IMR-90 (cell line): ENCODE measurements around the gene FRMPD4. TPM values are rescaled to one million over a fixed set of nuclear protein-coding genes. Genes with fewer than 3 reads are reported as not detected.

Experiments used
- ATAC-seq: fragments of 200-7000 bp; cut with Tn5 transposase; 2 replicates; pipeline ENCODE4 v1.9.1; 2020; ENCODE audit warnings: low read depth, mild to moderate bottlenecking, moderate library complexity
- BruUV-seq: library from RNA; stranded (reverse); fragments of 400-500 nt; replicated peaks from 2 replicates; lab custom pipeline; 2021; lab: Mats Ljungman, UMichigan
- CTCF ChIA-PET: fragments of 300-600 bp; formaldehyde crosslinking; extraction: SDS; loops from one replicate; lab custom pipeline; 2021; ENCODE audit warnings: antibody characterized with exemption; lab: Yijun Ruan, JAX
- POLR2A ChIA-PET: fragments of 300-600 bp; sonication (Branson Sonifier 250); formaldehyde crosslinking; loops from one replicate; lab custom pipeline; 2022; ENCODE audit warnings: antibody characterized with exemption; ENCODE audit not compliant: unreplicated experiment; lab: Charles Lee
- DNase-seq: peaks from one replicate; pipeline ENCODE4 v3.0.0; 2013
- H2AFZ ChIP-seq: replicated peaks from 2 replicates; pipeline ENCODE3; 2013; ENCODE audit warnings: low read length, mild to moderate bottlenecking; ENCODE audit not compliant: poor library complexity
- H2AK5ac ChIP-seq: 2 replicates; pipeline ENCODE4 v1.6.1; 2013; ENCODE audit warnings: low read depth, low read length, inconsistent platforms
- H2AK9ac ChIP-seq: replicated peaks from 2 replicates; pipeline ENCODE3; 2013; ENCODE audit warnings: mild to moderate bottlenecking, low read depth, low read length, moderate library complexity; ENCODE audit not compliant: poor library complexity
- H2BK120ac ChIP-seq: 2 replicates; pipeline ENCODE4 v1.6.1; 2013; ENCODE audit warnings: low read depth, low read length, inconsistent platforms
- H2BK15ac ChIP-seq: 3 replicates; pipeline ENCODE4 v1.6.1; 2013; ENCODE audit warnings: low read depth, low read length, inconsistent platforms
- H2BK20ac ChIP-seq: 2 replicates; pipeline ENCODE4 v1.6.1; 2013; ENCODE audit warnings: low read depth, mild to moderate bottlenecking, inconsistent platforms, low read length, moderate library complexity
- H2BK5ac ChIP-seq: 2 replicates; pipeline ENCODE4 v1.6.1; 2013; ENCODE audit warnings: mild to moderate bottlenecking, low read depth, low read length, inconsistent platforms; ENCODE audit not compliant: poor library complexity, severe bottlenecking
- H3K14ac ChIP-seq: replicated peaks from 2 replicates; pipeline ENCODE4 v1.6.1; 2013; ENCODE audit warnings: low read depth, low read length, inconsistent platforms
- H3K18ac ChIP-seq: 2 replicates; pipeline ENCODE4 v1.6.1; 2013; ENCODE audit warnings: low read depth, low read length, control low read depth
- H3K23ac ChIP-seq: 2 replicates; pipeline ENCODE4 v1.6.1; 2013; ENCODE audit warnings: low read depth, low read length, inconsistent platforms
- H3K27ac ChIP-seq: 2 replicates; pipeline ENCODE4 v1.5.1; 2013; ENCODE audit warnings: mild to moderate bottlenecking, control low read depth, low read length; ENCODE audit not compliant: insufficient read depth
- H3K27me3 ChIP-seq: 2 replicates; pipeline ENCODE4 v1.6.1; 2013; ENCODE audit warnings: low read length; ENCODE audit not compliant: control insufficient read depth, insufficient read depth
- H3K36me3 ChIP-seq: 2 replicates; pipeline ENCODE4 v1.6.1; 2013; ENCODE audit warnings: low read length, mixed read lengths; ENCODE audit not compliant: control insufficient read depth, insufficient read depth
- H3K4ac ChIP-seq: 2 replicates; pipeline ENCODE4 v1.6.1; 2013; ENCODE audit warnings: low read depth, low read length, inconsistent platforms
- H3K4me1 ChIP-seq: 2 replicates; pipeline ENCODE4 v1.6.1; 2013; ENCODE audit warnings: low read length, mixed read lengths; ENCODE audit not compliant: control insufficient read depth, insufficient read depth
- H3K4me2 ChIP-seq: 2 replicates; pipeline ENCODE4 v1.6.1; 2013; ENCODE audit warnings: low read depth, mild to moderate bottlenecking, control low read depth, low read length, moderate library complexity
- H3K4me3 ChIP-seq: 2 replicates; pipeline ENCODE4 v1.5.1; 2013; ENCODE audit warnings: low read depth, mild to moderate bottlenecking, control low read depth, low read length, moderate library complexity; ENCODE audit not compliant: insufficient read depth
- H3K56ac ChIP-seq: 2 replicates; pipeline ENCODE4 v1.6.1; 2013; ENCODE audit warnings: low read length, inconsistent platforms; ENCODE audit not compliant: insufficient read depth; ENCODE audit errors: extremely low read depth
- H3K79me1 ChIP-seq, 2 experiments: 2 replicates each; pipeline ENCODE4 v1.6.1; 2013; ENCODE audit warnings: low read length in 2 of 2, inconsistent platforms in 1 of 2, low read depth in 1 of 2
- H3K9ac ChIP-seq: 2 replicates; pipeline ENCODE4 v1.6.1; 2013; ENCODE audit warnings: low read depth, low read length, control low read depth
- H3K9me1 ChIP-seq: 2 replicates; pipeline ENCODE4 v1.6.1; 2013; ENCODE audit warnings: low read length, inconsistent platforms; ENCODE audit not compliant: insufficient read depth
- H3K9me3 ChIP-seq: 2 replicates; pipeline ENCODE4 v1.6.1; 2013; ENCODE audit warnings: low read length; ENCODE audit not compliant: control insufficient read depth, insufficient read depth
- H4K20me1 ChIP-seq: 2 replicates; pipeline ENCODE4 v1.6.1; 2013; ENCODE audit warnings: low read length, inconsistent platforms; ENCODE audit not compliant: insufficient read depth
- H4K5ac ChIP-seq: 2 replicates; pipeline ENCODE4 v1.6.1; 2013; ENCODE audit warnings: mild to moderate bottlenecking, low read depth, low read length, control low read depth
- H4K8ac ChIP-seq, 2 experiments: 2 replicates each; pipeline ENCODE4 v1.6.1; 2013; ENCODE audit warnings: low read depth in 2 of 2, low read length in 2 of 2, control low read depth in 1 of 2, inconsistent platforms in 1 of 2
- H4K91ac ChIP-seq: 2 replicates; pipeline ENCODE4 v1.6.1; 2013; ENCODE audit warnings: low read depth, low read length, inconsistent platforms; ENCODE audit not compliant: insufficient read depth
- CEBPB ChIP-seq: IDR thresholded peaks from 2 replicates; pipeline ENCODE4 v1.6.1; 2012; ENCODE audit warnings: low read depth, low read length, improper control_type of control experiment
- FOS ChIP-seq: fragments of 150-350 bp; IDR thresholded peaks from 2 replicates; pipeline ENCODE4 v1.6.1; 2016; ENCODE audit warnings: low read depth, low read length
- MAFK ChIP-seq: IDR thresholded peaks from 2 replicates; pipeline ENCODE4 v1.6.1; 2012; ENCODE audit warnings: low read depth, low read length, improper control_type of control experiment
- MAZ ChIP-seq: IDR thresholded peaks from 2 replicates; pipeline ENCODE4 v1.6.1; 2012; ENCODE audit warnings: low read depth, mild to moderate bottlenecking, low read length, improper control_type of control experiment, moderate library complexity, borderline replicate concordance
- MXI1 ChIP-seq: IDR thresholded peaks from 2 replicates; pipeline ENCODE4 v1.6.1; 2012; ENCODE audit warnings: low read depth, mild to moderate bottlenecking, low read length, moderate library complexity, borderline replicate concordance
- NFE2L2 ChIP-seq: fragments of 150-350 bp; IDR thresholded peaks from 2 replicates; pipeline ENCODE4 v1.6.1; 2016; ENCODE audit warnings: low read depth, mild to moderate bottlenecking, low read length
- POLR2A ChIP-seq: IDR thresholded peaks from 2 replicates; pipeline ENCODE4 v1.6.1; 2012; ENCODE audit warnings: mild to moderate bottlenecking, low read depth, low read length
- RAD21 ChIP-seq: IDR thresholded peaks from 2 replicates; pipeline ENCODE4 v1.6.1; 2012; ENCODE audit warnings: low read length, improper control_type of control experiment
- RCOR1 ChIP-seq: IDR thresholded peaks from 2 replicates; pipeline ENCODE4 v1.6.1; 2012; ENCODE audit warnings: mild to moderate bottlenecking, low read length, improper control_type of control experiment; ENCODE audit not compliant: insufficient replicate concordance
- RFX5 ChIP-seq: IDR thresholded peaks from 2 replicates; pipeline ENCODE4 v1.8.0; 2012; ENCODE audit warnings: low read depth, mild to moderate bottlenecking, low read length, moderate library complexity
- SMC3 ChIP-seq: fragments of 150-350 bp; IDR thresholded peaks from 2 replicates; pipeline ENCODE4 v1.6.1; 2016; ENCODE audit warnings: low read depth, mild to moderate bottlenecking, antibody characterized with exemption, low read length, moderate library complexity
- USF2 ChIP-seq: fragments of 150-350 bp; IDR thresholded peaks from 2 replicates; pipeline ENCODE4 v1.6.1; 2017; ENCODE audit warnings: mild to moderate bottlenecking, antibody characterized with exemption, low read length, low read depth
- WGBS, 2 experiments: methylation state at CpG; one replicate each; pipeline versions ENCODE4 v1.1.5 to v1.1.7; 2013; ENCODE audit warnings: missing lambda C conversion rate in 2 of 2; ENCODE audit not compliant: insufficient read length in 1 of 2; ENCODE audit errors: extremely low coverage in 2 of 2; 5-methylcytosine and 5-hydroxymethylcytosine counted together
- dilution Hi-C: fragments of 300-500 bp; cut with HindIII; formaldehyde crosslinking; loops from one replicate; pipeline ENCODE4 v1.14.3; 2018; ENCODE audit warnings: low sequenced_read_pairs; ENCODE audit not compliant: unreplicated experiment
- in situ Hi-C: fragments of 300-500 bp; cut with MboI; formaldehyde crosslinking; loops from 3 replicates; pipeline ENCODE4 v1.14.3; 2019; ENCODE audit warnings: low sequenced_read_pairs, inconsistent platforms, mixed read lengths
- intact Hi-C: fragments of 100-400 bp; cut with micrococcal nuclease; formaldehyde crosslinking; loops from 2 replicates; pipeline ENCODE4 v1.10.0; 2022
- polyA plus RNA-seq, 3 experiments: library from polyadenylated mRNA; depleted of rRNA; stranded (reverse); fragments of >200 nt; gene quantifications; 2 replicates each; pipeline ENCODE4 v1.2.3, GENCODE V29; 2012; ENCODE audit warnings: low replicate concordance in 1 of 3
- total RNA-seq: library from RNA; depleted of rRNA; stranded (reverse); fragments of >200 nt; gene quantifications from 2 replicates; pipeline ENCODE4 v1.2.3, GENCODE V29; 2012
- TF ChIP-seq, protein P1 (sequence below): fragments of 150-350 bp; IDR thresholded peaks from 2 replicates; pipeline ENCODE4 v1.6.1; 2016; ENCODE audit warnings: low read depth, mild to moderate bottlenecking, low read length, moderate library complexity, borderline replicate concordance
- TF ChIP-seq, protein P2 (sequence below): conservative IDR thresholded peaks from 2 replicates; pipeline ENCODE4 v1.5.1; 2012; ENCODE audit warnings: mild to moderate bottlenecking, low read depth, low read length, improper control_type of control experiment

The FRMPD4 gene
- total and polyA plus RNA-seq, 2 of the 4 experiments (the other 2 are of a cell fraction): 0.53 to 1.1 TPM

- Histone ChIP-seq H3K9ac (no peak overlapping the region), H4K20me1 (no peaks in the 10 kb centered on the region), H4K5ac (no peak overlapping the region), H4K91ac (no peak overlapping the region), H3K4me1 (no peaks in the 10 kb centered on the region), H2AFZ (no peak overlapping the region), H2BK15ac (no peak overlapping the region), H3K23ac (no peak overlapping the region), H3K36me3 (no peaks in the 10 kb centered on the region), H3K79me1 (no peaks in the 10 kb centered on the region), H3K4me3 (no peak overlapping the region), H3K9me3 (no peaks in the 10 kb centered on the region), H2AK9ac (no peak overlapping the region), H4K8ac (no peak overlapping the region), H2BK20ac (no peak overlapping the region), H3K18ac (no peak overlapping the region), H3K9me1 (no peaks in the 10 kb centered on the region), H3K27ac (no peak overlapping the region), H3K27me3 (no peaks in the 10 kb centered on the region), H3K4ac (no peak overlapping the region), H2BK5ac (no peak overlapping the region), H3K14ac (no peak overlapping the region), H2BK120ac (no peak overlapping the region), H3K56ac (no peak overlapping the region), H2AK5ac (no peak overlapping the region), H3K4me2 (no peak overlapping the region)
- TF ChIP-seq, protein P1, sequence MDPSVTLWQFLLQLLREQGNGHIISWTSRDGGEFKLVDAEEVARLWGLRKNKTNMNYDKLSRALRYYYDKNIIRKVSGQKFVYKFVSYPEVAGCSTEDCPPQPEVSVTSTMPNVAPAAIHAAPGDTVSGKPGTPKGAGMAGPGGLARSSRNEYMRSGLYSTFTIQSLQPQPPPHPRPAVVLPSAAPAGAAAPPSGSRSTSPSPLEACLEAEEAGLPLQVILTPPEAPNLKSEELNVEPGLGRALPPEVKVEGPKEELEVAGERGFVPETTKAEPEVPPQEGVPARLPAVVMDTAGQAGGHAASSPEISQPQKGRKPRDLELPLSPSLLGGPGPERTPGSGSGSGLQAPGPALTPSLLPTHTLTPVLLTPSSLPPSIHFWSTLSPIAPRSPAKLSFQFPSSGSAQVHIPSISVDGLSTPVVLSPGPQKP: no peak
- TF ChIP-seq RAD21 (no peak), RCOR1 (no peak), FOS (no peak), MAFK (no peak), MXI1 (no peak), NFE2L2 (no peak), CEBPB (no peak), POLR2A (no peak), RFX5 (no peak), SMC3 (no peak), MAZ (no peak), USF2 (no peak)
- TF ChIP-seq, protein P2, sequence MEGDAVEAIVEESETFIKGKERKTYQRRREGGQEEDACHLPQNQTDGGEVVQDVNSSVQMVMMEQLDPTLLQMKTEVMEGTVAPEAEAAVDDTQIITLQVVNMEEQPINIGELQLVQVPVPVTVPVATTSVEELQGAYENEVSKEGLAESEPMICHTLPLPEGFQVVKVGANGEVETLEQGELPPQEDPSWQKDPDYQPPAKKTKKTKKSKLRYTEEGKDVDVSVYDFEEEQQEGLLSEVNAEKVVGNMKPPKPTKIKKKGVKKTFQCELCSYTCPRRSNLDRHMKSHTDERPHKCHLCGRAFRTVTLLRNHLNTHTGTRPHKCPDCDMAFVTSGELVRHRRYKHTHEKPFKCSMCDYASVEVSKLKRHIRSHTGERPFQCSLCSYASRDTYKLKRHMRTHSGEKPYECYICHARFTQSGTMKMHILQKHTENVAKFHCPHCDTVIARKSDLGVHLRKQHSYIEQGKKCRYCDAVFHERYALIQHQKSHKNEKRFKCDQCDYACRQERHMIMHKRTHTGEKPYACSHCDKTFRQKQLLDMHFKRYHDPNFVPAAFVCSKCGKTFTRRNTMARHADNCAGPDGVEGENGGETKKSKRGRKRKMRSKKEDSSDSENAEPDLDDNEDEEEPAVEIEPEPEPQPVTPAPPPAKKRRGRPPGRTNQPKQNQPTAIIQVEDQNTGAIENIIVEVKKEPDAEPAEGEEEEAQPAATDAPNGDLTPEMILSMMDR: no peak
- POLR2A ChIA-PET: no interaction called here
- dilution Hi-C loops (no loop called here), intact Hi-C loops (no loop called here), in situ Hi-C loops (no loop called here)
- CTCF ChIA-PET: no interaction called here
- no peak for ATAC-seq
- BruUV-seq: no TSS peak
- WGBS, 2 experiments: no CpG with 5 or more reads among the region's 1 CpG
- no peak for DNase-seq
These were observed 296.2 kb downstream of the FRMPD4 start for GRCh38 chrX:12434493-12434892.
